ENCODE data around the gene SAPCD2.

The SAPCD2 gene

GRCh38 chr9:137082222-137082924 lies 12.0 kb upstream of the SAPCD2 start:
- in situ Hi-C loops (cut with MboI; ENCODE audit: low sequenced_read_pairs), result no loop called here

- in situ Hi-C loops (cut with MboI; ENCODE audit: low sequenced_read_pairs), result no loop called here
Observed at GRCh38 chr9:137080260-137081122, 10.1 kb upstream of the SAPCD2 start.

- in situ Hi-C loops (cut with MboI; ENCODE audit: low sequenced_read_pairs), result no loop called here
Observed at GRCh38 chr9:137079401-137079787, 9.0 kb upstream of the SAPCD2 start.

DNA sequence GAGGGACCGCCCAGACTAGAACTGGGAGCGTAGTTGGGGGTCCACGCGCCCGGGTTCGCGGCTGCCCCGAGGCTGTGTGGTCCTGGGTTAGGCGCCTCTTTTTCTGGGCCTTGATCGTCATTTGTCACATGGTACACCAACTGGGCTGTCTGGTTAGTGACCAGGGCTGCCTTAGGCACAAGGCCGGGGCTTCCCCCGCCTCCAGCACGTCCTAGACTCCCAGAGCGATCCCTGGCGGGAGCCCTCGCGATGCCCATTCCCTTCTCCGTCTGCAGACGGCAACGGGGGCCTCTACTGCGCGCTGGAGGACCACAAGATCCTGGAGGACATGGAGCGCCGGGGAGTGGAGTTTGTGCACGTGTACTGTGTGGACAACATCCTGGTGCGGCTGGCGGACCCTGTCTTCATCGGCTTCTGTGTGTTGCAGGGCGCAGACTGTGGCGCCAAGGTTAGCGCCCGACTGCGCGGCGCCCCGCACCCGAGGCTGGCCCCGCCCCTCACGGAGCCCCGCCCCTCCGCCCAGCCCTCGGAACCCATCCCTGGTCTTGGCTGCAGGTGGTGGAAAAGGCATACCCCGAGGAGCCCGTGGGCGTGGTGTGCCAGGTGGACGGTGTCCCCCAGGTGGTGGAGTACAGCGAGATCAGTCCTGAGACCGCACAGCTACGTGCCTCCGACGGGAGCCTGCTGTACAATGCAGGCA lies 8.5 kb upstream of the SAPCD2 start:
- in situ Hi-C loops (cut with MboI; ENCODE audit: low sequenced_read_pairs), result no loop called here

GRCh38 chr9:137077758-137078693 lies 7.7 kb upstream of the SAPCD2 start:
- in situ Hi-C loops (cut with MboI; ENCODE audit: low sequenced_read_pairs), result no loop called here

GRCh38 chr9:137077010-137077747 lies 6.8 kb upstream of the SAPCD2 start, which contains the start of gene UAP1L1:
UAP1L1 (plus strand) TSS chr9:137077517; CDS start chr9:137077533, 16 bp downstream.
- in situ Hi-C loops (cut with MboI; ENCODE audit: low sequenced_read_pairs), result no loop called here

- in situ Hi-C loops (cut with MboI; ENCODE audit: low sequenced_read_pairs), result no loop called here
Observed at GRCh38 chr9:137076636-137077009, 6.3 kb upstream of the SAPCD2 start.

DNA sequence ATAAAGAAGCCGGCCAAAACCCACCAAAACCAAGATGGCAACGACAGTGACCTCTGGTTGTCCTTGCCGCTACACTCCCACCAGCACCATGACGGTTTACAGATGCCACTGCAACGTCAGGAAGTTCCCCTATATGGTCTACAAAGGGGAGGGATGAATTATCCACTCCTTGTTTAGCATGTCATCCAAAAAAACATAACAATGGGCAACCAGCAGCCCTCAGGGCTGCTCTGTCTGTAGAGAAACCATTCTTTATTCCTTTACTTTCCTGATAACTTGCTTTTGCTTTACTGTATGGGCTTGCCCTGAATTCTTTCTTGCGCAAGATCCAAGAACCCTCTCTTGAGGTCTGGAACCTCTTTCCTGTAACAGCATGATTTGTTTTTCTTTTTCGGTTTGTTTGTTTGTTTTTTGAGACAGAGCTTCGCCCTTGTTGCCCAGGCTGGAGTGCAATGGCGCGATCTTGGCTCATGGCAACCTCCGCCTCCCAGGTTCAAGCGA lies 5.0 kb upstream of the SAPCD2 start:
- in situ Hi-C loops (cut with MboI; ENCODE audit: low sequenced_read_pairs), result no loop called here

GRCh38 chr9:137074657-137075274 lies 4.4 kb upstream of the SAPCD2 start:
- in situ Hi-C loops (cut with MboI; ENCODE audit: low sequenced_read_pairs), result no loop called here

- in situ Hi-C loops (cut with MboI; ENCODE audit: low sequenced_read_pairs), result no loop called here
Observed at GRCh38 chr9:137073992-137074399, 3.6 kb upstream of the SAPCD2 start.

DNA sequence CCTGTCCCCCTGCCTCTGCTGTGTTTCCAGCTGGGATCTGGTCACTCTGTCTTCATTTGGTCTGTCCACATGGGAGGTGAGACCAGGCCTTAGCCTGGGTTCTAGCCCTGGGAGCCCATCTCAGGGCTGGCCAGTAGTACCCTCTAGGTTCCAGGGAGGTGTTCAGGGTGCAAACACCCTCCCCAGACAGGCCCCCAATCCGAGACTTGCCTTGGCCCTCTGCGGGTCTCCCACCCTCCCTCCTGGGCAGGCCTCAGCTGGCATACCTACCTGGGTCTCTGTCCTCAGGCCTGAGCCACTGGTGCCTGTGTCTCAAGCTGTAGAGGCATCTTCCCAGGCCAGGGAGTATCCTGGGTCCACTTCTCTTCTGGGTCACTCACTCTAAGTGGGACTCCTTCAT lies 925 bp upstream of the SAPCD2 start:
- in situ Hi-C loops (cut with MboI; ENCODE audit: low sequenced_read_pairs), result no loop called here

- in situ Hi-C loops (cut with MboI; ENCODE audit: low sequenced_read_pairs), result no loop called here
Observed at GRCh38 chr9:137070906-137071275, 534 bp upstream of the SAPCD2 start.

DNA sequence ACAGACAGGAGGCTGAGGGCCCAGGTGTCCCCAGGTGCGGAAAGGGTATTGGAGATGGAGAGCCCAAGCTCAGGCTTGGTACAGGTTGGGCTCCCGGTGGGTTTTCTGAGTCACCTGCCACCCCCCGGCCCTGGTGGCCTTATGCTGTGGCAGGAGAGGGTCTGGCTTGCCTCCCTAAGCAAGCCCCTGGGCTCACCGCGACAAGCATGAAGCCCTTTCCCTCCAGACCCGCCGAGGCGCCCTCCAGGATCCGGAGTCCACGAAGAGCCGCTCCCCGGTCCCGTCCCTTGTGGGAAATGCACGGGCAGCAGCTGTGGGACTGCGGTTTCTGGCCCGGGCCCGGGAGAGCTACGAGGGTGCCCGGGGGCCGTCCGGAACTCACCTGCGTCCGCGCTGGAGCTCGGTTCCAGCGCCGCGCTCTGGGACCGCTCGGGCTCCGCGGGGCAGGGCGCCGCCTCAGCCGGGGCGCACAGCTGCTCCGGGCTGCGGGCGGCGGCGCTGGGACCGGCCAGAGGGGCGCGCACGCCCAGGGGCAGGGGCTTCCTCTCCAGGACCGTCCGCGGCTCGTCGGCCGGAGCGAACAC lies 757 bp downstream of the SAPCD2 start:
- in situ Hi-C loops (cut with MboI; ENCODE audit: low sequenced_read_pairs), result no loop called here

- in situ Hi-C loops (cut with MboI; ENCODE audit: low sequenced_read_pairs), result no loop called here
Observed at GRCh38 chr9:137068539-137069507, 1.5 kb downstream of the SAPCD2 start.

- in situ Hi-C loops (cut with MboI; ENCODE audit: low sequenced_read_pairs), result no loop called here
Observed at GRCh38 chr9:137067860-137068538, 2.4 kb downstream of the SAPCD2 start.

GRCh38 chr9:137066096-137066861 lies 4.1 kb downstream of the SAPCD2 start:
- in situ Hi-C loops (cut with MboI; ENCODE audit: low sequenced_read_pairs), result no loop called here
